ENCODE data around the gene MAP3K6.

Gene MAP3K6

DNA sequence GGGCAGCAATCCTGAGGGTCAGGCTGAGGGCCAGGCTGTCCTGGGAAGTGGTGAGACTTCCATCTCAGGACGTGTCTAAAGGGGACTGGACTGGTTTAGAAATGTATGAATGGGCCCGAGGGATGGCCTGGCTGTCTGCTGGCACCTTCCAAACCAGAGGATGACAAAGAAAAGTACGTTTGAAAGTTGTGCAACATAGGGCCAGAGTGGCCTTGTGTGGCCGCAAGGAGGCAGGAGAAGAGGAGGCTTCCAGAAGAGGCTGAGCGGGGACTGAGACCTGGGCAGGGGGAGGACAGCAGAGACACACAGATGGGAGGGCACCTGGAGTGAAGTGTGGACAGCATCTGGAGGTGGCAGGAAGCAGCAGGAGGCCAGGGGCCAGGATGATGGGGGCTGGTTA is 27.5 kb downstream of the MAP3K6 start:
- DNase-seq (ENCODE audit: insufficient read length, low spot score) (no peak), FAIRE-seq (no peak)

DNA sequence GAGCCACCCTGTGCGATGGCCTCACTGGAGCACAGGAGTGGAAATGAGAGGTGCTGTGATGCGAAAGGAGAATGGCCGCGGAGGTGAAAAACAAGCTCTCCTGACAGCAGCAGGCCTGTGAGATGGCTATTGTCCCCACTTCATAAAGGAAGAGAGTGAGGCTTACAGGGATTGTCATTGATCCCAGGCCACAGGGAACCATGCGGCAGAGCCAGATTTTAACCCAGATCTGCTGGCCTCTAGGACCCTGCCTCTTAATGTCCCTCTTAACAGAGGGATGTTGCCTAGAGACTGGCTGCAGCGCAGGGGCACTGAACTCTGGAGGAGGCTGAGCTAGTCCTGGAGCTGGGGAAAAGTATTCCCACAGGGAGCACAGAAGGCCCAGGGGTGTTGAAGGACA is 28.0 kb downstream of the MAP3K6 start:
- DNase-seq (ENCODE audit: insufficient read length, low spot score), result no peak
- FAIRE-seq, result no peak

DNA sequence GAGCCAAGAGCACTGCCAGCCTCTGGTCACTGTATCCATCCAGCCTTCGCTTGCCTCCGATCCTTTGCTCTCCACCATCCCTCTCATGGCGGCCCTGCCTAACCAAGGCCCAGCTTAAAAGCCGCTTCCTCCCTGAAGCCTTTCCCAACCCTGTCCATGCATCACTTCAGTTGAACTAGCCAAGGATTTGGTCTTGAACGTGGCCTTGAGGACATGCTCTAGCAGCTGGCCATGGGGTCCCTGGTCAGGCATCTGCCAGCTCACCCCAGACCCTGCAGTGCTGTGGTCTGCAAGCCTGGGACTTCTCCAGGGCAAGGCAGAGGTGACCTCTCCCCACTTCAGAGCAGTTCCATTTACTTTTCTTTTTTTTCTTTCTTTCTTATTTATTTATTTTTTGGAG is 30.0 kb downstream of the MAP3K6 start:
- no peak for DNase-seq (ENCODE audit: insufficient read length, low spot score)
- FAIRE-seq, result no peak

DNA sequence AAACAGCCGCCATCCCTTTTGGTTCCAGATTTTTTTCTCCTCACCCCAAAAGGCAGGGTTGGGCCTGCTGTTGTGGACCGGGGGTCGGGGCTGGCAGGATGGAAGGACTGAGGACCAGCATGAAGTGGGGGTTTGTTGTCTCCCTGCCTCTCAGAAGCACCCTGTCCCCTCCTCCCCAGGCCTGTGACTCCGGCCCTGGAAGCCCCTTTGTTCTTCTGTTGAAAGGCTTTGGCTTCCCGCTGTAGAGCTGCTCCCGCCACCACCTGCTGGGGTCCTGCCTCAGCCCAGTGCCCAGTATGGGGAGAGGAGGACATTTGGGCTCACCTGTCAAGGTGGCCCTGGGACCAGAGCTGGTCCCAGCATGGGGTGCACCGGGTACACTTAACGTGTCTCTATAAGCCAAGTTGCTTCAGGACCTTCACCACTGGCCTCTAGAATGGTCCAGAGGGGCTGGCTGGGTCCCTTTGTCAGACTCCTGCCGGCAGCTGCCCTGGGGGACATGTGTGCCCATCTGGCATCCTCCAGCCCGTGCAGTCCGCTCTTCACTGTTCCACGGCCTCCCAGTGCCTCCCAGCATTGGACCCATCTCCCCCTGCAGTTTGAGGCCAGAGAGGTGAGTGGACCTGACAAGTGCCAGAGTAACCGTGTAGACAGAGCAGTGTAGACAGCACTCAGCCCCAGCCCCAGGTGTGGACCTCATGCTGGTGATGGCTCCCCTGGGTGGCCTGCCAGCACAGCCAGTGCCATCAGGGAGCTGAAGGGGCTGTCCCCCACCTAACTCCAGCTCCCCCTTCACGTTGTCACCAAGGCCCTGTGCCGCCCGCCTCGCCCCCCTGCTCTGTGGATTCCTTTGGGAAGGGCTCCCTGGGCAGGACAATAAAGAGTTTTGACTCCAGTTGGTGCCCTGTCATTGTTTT is 31.0 kb downstream of the MAP3K6 start:
- no peak for FAIRE-seq
- no peak for DNase-seq (ENCODE audit: insufficient read length, low spot score)

- FAIRE-seq (no peak), DNase-seq (ENCODE audit: insufficient read length, low spot score) (no peak)
Measured at GRCh38 chr1:27333717-27334279, 33.0 kb downstream of the MAP3K6 start.

- DNase-seq (ENCODE audit: insufficient read length, low spot score) (peak; percentile 51), FAIRE-seq (no peak)
Measured at GRCh38 chr1:27332536-27333281, 34.1 kb downstream of the MAP3K6 start.

DNA sequence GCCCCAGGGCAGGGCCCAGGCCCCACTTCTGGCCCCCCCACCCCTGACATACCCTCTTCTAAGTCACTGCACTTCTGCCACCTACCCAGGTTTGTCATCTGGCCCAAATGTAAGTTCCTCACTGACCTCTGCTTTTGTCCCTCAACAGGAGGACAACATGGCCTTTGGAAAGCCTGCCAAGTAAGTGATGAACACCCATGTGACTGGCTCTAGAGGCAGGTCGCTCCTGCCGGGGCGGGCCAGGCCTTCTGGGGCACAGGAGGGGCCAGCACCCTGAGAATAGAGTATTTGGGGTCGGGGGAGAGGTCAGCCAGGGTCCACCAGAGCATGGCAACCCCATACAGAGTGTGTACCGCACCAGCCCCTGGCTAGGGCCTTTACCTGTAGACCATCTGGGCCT is 34.8 kb downstream of the MAP3K6 start:
- DNase-seq (ENCODE audit: insufficient read length, low spot score) (no peak), FAIRE-seq (no peak)

- FAIRE-seq, result no peak
- DNase-seq (ENCODE audit: insufficient read length, low spot score), result no peak
Measured at GRCh38 chr1:27331426-27331825, 35.3 kb downstream of the MAP3K6 start.

DNA sequence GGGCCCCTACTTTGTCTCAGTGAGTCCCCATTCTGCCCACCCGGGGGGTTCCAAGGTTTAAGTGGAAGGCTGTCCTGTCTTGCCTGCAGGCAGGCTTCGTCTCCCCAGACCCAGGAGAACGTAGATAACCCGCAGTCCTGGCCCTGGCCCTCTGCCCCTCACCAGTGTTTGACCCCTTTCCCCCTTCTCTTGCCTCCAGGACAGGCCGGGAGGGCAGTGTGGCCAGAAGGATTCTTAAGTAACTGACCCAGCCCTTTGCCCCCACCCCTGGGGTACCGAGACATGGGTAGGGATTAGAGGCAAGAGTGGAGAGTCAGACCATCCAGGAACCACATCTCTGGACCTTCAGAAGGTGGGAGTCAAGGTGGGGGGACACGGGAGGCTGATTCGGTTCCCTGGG is 36.0 kb downstream of the MAP3K6 start:
- FAIRE-seq (no peak), DNase-seq (ENCODE audit: insufficient read length, low spot score) (no peak)

DNA sequence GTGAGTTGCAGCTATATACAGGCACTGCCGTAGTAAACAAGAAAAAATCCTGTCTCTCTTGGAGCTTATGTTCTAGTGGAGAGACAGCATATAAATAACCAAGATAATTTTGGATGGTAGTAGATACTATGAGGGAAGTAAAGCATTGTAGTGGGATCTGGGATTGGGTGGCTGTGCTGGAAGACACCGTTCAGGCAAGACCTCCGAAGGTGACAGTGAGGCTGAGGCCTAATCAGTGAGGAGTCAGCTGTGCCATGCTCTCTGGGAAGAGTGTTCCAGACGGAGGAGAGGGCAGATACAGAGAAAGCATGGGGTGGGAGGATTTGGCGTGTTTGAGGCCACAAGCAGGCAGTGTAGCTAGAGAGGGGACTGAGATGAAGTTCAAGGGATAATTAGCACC is 38.8 kb downstream of the MAP3K6 start:
- DNase-seq (ENCODE audit: insufficient read length, low spot score) (no peak), FAIRE-seq (no peak)

DNA sequence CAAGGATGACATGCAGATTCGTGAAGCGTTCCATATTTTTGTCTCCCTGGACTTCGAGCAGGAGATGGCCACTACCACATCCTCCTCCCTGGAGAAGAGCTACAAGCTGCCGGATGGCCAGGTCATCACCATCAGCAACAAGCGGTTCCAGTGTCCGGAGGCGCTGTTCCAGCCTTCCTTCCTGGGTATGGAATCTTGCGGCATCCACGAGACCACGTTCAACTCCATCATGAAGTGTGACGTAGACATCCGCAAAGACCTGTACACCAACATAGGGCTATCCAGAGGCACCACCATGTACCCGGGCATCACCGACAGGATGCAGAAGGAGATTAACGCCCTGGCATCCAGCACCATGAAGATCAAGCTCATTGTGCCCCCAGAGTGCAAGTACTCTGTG is 41.5 kb downstream of the MAP3K6 start:
- FAIRE-seq, result no peak
- DNase-seq (ENCODE audit: insufficient read length, low spot score), result no peak

DNA sequence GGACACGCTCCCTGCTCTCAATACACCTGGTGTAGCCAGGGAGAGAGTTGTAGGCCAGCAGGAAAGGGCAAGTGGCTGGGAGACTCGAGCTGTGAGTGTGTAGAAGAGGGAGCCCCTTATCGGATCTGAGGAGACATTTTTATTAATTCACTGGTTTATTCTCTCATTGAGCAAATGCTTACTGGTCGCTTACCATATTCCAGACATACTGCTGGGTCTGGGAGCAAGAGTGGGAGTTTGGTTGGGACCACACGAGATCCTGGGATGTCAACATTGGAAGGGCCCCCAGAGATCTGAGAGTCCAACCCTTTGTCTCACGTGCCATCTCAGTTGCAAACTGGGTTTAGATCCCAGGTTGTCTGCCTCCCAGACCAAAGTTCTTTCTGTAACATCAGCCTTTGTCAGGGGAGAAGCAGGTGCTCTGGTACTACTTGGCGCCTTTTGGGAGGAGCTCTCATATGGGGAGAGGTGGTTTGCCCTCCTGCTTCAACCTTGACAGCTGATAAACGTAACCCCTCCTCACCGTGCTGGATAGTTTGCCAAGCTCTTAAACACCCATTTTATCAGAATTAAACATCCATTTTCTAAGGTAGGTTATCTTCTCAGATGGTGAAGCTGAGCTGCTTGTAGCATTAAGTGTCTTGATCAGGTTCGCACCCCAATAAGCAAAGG is 44.1 kb downstream of the MAP3K6 start:
- FAIRE-seq, result no peak
- DNase-seq (ENCODE audit: insufficient read length, low spot score), result no peak

- DNase-seq (ENCODE audit: insufficient read length, low spot score), result peak; percentile 91
- peak; percentile 72 for FAIRE-seq
Measured at GRCh38 chr1:27321813-27322568, 44.8 kb downstream of the MAP3K6 start, which contains the start of gene TMEM222. Gene TMEM222 (plus strand): TSS chr1:27322163. CDS start chr1:27322198, 35 bp downstream.

DNA sequence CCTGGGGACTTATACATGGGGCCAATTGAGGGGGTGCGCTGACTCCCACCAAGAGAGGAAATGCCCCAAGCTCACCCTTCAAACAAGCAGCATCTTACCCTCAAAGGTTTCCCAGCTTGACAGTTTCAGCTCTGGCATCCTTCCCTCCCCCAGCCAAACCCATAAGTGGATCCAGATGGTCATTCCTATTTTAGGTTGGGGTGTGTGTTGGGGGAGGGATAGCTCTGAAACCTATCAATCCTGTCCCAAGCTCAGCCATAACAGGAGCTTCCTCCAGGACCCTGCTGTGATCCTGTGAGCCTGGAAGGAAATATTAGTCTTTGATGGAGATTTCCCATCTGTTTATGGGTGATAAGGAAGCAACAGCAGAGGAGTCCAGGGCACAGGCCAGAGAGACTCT is 48.2 kb downstream of the MAP3K6 start:
- DNase-seq (ENCODE audit: insufficient read length, low spot score) (no peak), FAIRE-seq (no peak)

DNA sequence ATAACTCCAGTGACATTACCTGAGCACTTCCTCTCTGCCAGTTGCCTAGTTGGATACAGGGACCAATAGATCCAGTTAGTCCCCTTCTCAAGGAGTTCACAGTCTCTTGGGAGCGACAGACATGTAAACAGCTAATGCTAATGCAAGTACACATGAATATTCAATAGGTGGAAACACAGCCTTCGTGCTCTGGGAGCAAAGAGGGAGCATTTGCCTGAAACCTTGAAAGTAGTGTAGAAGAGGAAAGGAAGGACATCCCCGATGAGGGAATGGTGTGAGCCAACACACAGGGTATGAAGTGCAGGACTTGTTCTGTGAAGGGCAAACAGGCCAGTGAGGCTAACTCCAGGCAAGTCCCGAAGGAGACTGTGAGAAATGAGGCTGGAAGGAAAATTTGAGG is 48.6 kb downstream of the MAP3K6 start:
- DNase-seq (ENCODE audit: insufficient read length, low spot score) (no peak), FAIRE-seq (no peak)

- FAIRE-seq, result no peak
- no peak for DNase-seq (ENCODE audit: insufficient read length, low spot score)
Measured at GRCh38 chr1:27316860-27317259, 49.9 kb downstream of the MAP3K6 start.

DNA sequence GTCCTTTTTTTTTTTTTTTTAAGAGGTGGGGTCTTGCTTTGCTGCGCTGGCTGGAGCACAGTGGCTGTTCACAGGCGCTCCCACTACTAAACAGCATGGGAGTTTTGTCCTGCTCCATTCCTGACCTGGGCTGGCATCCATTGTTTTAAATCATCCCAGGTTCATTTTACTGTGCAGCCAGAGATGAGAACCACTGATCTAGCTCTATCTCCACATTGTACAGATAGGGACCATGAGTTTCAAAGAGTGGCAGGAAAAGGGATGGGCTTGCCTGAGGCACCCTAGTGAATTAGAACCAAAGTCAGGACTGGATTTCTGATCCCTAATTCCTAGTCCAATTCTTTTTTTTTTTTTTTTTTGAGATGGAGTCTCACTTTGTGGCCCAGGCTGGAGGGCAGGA is 52.0 kb downstream of the MAP3K6 start:
- FAIRE-seq (no peak), DNase-seq (ENCODE audit: insufficient read length, low spot score) (no peak)

DNA sequence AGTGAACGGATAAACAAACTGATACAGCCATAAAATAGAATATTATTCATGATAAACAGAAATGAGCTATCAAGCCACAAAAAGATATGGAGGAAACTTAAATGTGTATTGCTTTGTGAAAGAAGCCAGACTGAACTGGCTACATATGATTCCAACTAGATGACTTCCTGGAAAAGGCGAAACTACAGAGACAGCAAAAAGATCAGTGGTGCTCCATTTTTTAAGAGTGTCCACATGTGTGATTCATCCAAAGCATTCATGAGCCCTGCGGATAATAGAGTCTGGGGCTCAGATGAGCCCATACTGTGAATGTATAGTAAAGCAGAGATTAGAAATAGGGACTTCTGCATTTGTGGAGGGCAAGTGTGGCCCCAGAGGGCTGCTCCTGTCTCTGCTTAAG is 52.6 kb downstream of the MAP3K6 start:
- DNase-seq (ENCODE audit: insufficient read length, low spot score), result no peak
- FAIRE-seq, result no peak

- DNase-seq (ENCODE audit: insufficient read length, low spot score) (no peak), FAIRE-seq (no peak)
Measured at GRCh38 chr1:27307874-27308598, 58.7 kb downstream of the MAP3K6 start.

Measured in HTR-8/SVneo (cell line).